GOT3 (cell line): Measurements from ENCODE around the gene IFNL4.
"Not testable (repeated sequence)": the region's sequence is repeated elsewhere in the genome, so short reads cannot be mapped to it uniquely, and the experiment has no call there.

ENCODE experiments used
- DNase-seq: peaks from one replicate; lab custom pipeline; 2025; ENCODE audit warnings: mixed read lengths; lab: John Stamatoyannopoulos, UW

IFNL4 gene

GRCh38 chr19:39248806-39249205 is at the start of gene IFNL4:
TSS of gene IFNL4 (minus strand) at chr19:39248856.
- no peak for DNase-seq

- no peak for DNase-seq
Observed at GRCh38 chr19:39297931-39298634, 49.4 kb upstream of the IFNL4 start.

GRCh38 chr19:39296906-39297305 is 48.2 kb upstream of the IFNL4 start:
- no peak for DNase-seq

- DNase-seq, result no peak
Observed at GRCh38 chr19:39296055-39296645, 47.5 kb upstream of the IFNL4 start, which contains the start of gene IFNL1. TSS of gene IFNL1 (plus strand) at chr19:39296407. CDS start at chr19:39296422, 15 bp downstream.

GRCh38 chr19:39293394-39293793 is 44.7 kb upstream of the IFNL4 start:
- DNase-seq, result no peak

- no peak for DNase-seq
Observed at GRCh38 chr19:39284032-39284431, 35.4 kb upstream of the IFNL4 start.

GRCh38 chr19:39282021-39282420 is 33.4 kb upstream of the IFNL4 start:
- DNase-seq, result no peak

GRCh38 chr19:39277598-39277997 is 28.9 kb upstream of the IFNL4 start:
- no peak for DNase-seq

- no peak for DNase-seq
Observed at GRCh38 chr19:39276740-39277139, 28.1 kb upstream of the IFNL4 start.

GRCh38 chr19:39275578-39275977 is 26.9 kb upstream of the IFNL4 start:
- no peak for DNase-seq

- DNase-seq, result not testable (repeated sequence)
Observed at GRCh38 chr19:39273859-39274258, 25.2 kb upstream of the IFNL4 start.

GRCh38 chr19:39270036-39270871 is 21.6 kb upstream of the IFNL4 start:
- DNase-seq, result no peak

- DNase-seq, result not testable (repeated sequence)
Observed at GRCh38 chr19:39269369-39269768, 20.7 kb upstream of the IFNL4 start.

- DNase-seq, result not testable (repeated sequence)
Observed at GRCh38 chr19:39268531-39269223, 20.0 kb upstream of the IFNL4 start.

GRCh38 chr19:39268085-39268484 is 19.4 kb upstream of the IFNL4 start, which contains the start of gene IFNL2:
TSS of gene IFNL2 (plus strand) at chr19:39268396. CDS start at chr19:39268569, 173 bp downstream.
- not testable (repeated sequence) for DNase-seq

- no peak for DNase-seq
Observed at GRCh38 chr19:39265321-39265916, 16.8 kb upstream of the IFNL4 start.

- no peak for DNase-seq
Observed at GRCh38 chr19:39264306-39265290, 15.9 kb upstream of the IFNL4 start.

- no peak for DNase-seq
Observed at GRCh38 chr19:39263912-39264305, 15.3 kb upstream of the IFNL4 start.

GRCh38 chr19:39262496-39262895 is 13.8 kb upstream of the IFNL4 start:
- DNase-seq, result no peak

GRCh38 chr19:39261704-39262103 is 13.0 kb upstream of the IFNL4 start:
- DNase-seq, result no peak
